Activated T-helper 1 cell treated with Interleukin-2 at 50 U/mL for 16 hours (primary cell): ENCODE data around the gene SYPL1.

Source experiments
- DNase-seq: peaks from one replicate; pipeline ENCODE4 v3.0.0-alpha.2; 2020; ENCODE audit warnings: low read depth

The SYPL1 gene

GRCh38 chr7:106065575-106066500 is 46.3 kb downstream of the SYPL1 start:
- DNase-seq, result no peak

- no peak for DNase-seq
These were observed 47.1 kb downstream of the SYPL1 start for GRCh38 chr7:106064771-106065574.

- DNase-seq, result no peak
These were observed 47.8 kb downstream of the SYPL1 start for GRCh38 chr7:106064316-106064715.

GRCh38 chr7:106063692-106064091 is 48.4 kb downstream of the SYPL1 start:
- DNase-seq, result no peak

GRCh38 chr7:106063024-106063423 is 49.1 kb downstream of the SYPL1 start:
- no peak for DNase-seq

GRCh38 chr7:106062521-106062931 is 49.6 kb downstream of the SYPL1 start:
- DNase-seq, result no peak

GRCh38 chr7:106062006-106062405 is 50.1 kb downstream of the SYPL1 start:
- DNase-seq, result no peak

GRCh38 chr7:106061301-106061979 is 50.7 kb downstream of the SYPL1 start:
- no peak for DNase-seq

- no peak for DNase-seq
These were observed 51.7 kb downstream of the SYPL1 start for GRCh38 chr7:106060394-106060920.

- DNase-seq, result no peak
These were observed 52.6 kb downstream of the SYPL1 start for GRCh38 chr7:106059556-106059955.

GRCh38 chr7:106058928-106059324 is 53.2 kb downstream of the SYPL1 start:
- DNase-seq, result no peak

GRCh38 chr7:106057962-106058927 is 53.9 kb downstream of the SYPL1 start:
- DNase-seq, result no peak

- DNase-seq, result no peak
These were observed 54.7 kb downstream of the SYPL1 start for GRCh38 chr7:106057204-106057961.

- DNase-seq, result peak; percentile 49
These were observed 55.5 kb downstream of the SYPL1 start for GRCh38 chr7:106056513-106057203.

GRCh38 chr7:106054971-106055532 is 57.1 kb downstream of the SYPL1 start:
- DNase-seq, result no peak

GRCh38 chr7:106054156-106054910 is 57.8 kb downstream of the SYPL1 start:
- DNase-seq, result no peak

- no peak for DNase-seq
These were observed 59.0 kb downstream of the SYPL1 start for GRCh38 chr7:106053109-106053508.

GRCh38 chr7:106052681-106053080 is 59.4 kb downstream of the SYPL1 start:
- no peak for DNase-seq

GRCh38 chr7:106050746-106051117 is 61.4 kb downstream of the SYPL1 start:
- DNase-seq, result no peak
